NK-92 (cell line): ENCODE results near the gene ELFN1.

ENCODE experiments used
- DNase-seq: peaks from one replicate; lab custom pipeline; 2025; ENCODE audit not compliant: unreplicated experiment; lab: John Stamatoyannopoulos, UW

ELFN1 gene

GRCh38 chr7:1738956-1739355, 68.9 kb downstream of the ELFN1 start:
- no peak for DNase-seq

DNA sequence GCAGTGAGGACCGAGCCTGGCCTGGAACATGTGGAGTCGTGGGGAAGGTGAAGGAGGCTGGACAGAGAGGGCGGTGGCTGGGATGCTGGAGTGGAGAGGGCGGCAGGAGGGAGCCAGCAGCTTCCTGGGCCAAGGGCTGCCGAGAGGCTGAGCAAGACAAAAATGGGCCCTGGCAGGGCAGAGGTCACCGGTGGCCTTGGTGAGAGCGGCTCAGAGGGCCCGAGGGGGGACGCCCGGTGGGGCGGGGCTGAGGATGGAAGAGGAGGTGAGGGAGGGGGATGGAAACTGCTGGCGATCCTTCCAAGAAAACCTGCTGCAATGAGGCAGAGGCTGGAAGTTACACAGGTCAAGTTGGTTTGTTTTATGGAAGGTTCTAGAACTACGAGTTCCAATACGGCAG, 69.5 kb downstream of the ELFN1 start:
- DNase-seq = no peak

- no peak for DNase-seq
Measured at GRCh38 chr7:1740214-1740613, 70.1 kb downstream of the ELFN1 start.

- DNase-seq = no peak
Measured at GRCh38 chr7:1741246-1741645, 71.2 kb downstream of the ELFN1 start.

- no peak for DNase-seq
Measured at GRCh38 chr7:1741751-1742554, 71.9 kb downstream of the ELFN1 start.

DNA sequence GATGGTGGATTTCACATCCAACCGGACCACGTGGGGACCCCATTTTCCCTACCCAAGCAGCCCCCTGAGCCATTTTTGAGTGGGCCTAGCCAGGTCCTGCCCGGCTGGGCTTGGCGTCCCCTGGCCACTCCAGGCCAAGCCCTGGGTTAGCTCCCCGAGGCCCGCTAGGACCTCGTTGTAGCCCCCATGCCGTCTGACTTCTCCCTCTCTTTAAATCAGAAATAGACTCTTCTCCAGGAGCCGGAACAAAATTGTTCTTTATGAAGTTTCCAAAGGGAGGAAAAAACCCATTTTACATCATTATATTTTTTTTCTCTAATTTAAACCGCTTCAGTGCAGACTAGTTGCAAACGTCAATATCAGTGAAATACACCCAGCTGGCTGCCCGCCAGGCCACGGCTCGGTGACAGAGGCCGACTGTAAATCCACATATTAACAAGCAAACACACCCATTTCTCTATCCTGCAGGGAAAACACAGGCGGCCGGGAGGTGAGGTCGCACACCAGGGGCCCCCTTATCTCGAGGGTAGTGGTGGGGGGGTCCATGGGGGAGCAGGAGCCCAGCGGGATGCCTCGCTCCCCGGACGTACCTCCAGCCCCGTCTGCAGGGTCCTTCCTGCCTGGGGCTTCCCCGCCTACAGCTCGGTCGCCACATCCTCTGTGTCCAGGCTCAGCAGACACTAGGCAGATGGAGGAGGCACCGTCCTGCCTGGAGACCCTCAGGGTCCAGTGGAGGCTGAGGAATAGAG, 72.7 kb downstream of the ELFN1 start:
- no peak for DNase-seq

DNA sequence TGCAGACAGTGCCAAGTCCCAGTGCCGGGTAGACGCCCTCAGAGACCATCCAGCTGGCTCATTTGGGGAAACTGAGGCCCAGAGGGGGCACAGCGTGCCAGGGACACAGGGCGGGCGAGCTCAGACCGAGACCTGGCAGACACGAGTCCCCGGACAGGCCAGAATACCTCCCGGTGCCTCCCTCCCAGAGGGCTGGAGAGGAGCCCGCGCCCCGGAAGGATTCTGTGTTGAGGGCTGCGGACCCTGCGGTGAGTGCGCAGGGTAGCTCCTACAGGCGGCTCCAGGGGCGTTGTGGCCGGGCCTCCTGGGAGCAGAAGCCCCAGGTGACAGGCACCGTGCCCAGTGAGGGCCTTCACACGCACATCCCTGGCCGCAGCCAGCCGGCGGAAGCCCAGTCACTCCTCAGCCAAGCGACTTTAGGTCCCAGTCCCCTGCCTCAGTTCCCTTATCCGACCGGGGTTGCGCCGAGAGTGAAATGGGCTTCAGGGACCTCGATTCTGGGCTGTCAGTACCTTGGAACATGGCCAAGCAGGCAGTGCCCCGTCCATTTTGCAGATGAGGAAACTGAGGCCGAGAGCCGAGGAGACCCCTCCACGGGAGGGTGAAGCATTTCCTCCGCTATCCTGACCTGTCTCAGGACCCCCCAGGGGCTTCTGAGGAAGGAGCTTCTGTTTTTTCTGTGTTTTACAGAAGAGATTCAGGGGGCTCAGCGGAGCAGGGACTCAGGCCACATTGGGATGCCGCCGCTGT, 73.6 kb downstream of the ELFN1 start:
- no peak for DNase-seq

GRCh38 chr7:1744296-1745017, 74.4 kb downstream of the ELFN1 start:
- no peak for DNase-seq

DNA sequence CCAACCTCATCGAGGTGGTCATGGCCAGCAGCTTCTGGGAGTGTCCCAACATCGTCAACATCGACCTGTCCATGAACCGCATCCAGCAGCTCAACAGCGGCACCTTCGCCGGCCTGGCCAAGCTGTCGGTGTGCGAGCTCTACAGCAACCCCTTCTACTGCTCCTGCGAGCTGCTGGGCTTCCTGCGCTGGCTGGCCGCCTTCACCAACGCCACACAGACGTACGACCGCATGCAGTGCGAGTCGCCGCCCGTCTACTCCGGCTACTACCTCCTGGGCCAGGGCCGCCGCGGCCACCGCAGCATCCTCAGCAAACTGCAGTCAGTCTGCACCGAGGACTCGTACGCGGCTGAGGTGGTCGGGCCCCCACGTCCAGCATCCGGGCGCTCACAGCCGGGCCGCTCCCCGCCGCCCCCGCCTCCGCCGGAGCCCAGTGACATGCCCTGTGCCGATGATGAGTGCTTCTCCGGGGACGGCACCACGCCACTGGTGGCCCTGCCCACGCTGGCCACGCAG, 75.0 kb downstream of the ELFN1 start:
- DNase-seq = no peak

DNA sequence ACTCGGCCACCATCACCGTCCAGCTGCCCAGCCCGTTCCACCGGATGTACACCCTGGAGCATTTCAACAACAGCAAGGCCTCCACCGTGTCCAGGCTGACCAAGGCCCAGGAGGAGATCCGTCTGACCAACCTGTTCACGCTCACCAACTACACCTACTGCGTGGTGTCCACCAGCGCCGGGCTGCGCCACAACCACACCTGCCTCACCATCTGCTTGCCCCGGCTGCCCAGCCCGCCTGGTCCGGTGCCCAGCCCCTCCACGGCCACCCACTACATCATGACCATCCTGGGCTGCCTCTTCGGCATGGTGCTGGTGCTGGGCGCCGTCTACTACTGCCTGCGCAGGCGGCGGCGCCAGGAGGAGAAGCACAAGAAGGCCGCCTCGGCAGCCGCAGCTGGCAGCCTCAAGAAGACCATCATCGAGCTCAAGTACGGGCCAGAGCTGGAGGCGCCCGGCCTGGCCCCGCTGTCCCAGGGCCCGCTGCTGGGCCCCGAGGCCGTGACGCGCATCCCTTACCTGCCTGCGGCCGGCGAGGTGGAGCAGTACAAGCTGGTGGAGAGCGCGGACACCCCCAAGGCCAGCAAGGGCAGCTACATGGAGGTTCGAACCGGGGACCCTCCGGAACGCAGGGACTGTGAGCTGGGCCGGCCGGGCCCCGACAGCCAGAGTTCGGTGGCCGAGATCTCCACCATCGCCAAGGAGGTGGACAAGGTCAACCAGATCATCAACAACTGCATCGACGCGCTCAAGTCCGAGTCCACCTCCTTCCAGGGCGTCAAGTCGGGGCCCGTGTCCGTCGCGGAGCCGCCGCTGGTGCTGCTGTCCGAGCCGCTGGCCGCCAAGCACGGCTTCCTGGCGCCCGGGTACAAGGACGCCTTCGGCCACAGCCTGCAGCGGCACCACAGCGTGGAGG, 75.8 kb downstream of the ELFN1 start:
- DNase-seq = no peak

- no peak for DNase-seq
Measured at GRCh38 chr7:1746491-1746975, 76.5 kb downstream of the ELFN1 start.

DNA sequence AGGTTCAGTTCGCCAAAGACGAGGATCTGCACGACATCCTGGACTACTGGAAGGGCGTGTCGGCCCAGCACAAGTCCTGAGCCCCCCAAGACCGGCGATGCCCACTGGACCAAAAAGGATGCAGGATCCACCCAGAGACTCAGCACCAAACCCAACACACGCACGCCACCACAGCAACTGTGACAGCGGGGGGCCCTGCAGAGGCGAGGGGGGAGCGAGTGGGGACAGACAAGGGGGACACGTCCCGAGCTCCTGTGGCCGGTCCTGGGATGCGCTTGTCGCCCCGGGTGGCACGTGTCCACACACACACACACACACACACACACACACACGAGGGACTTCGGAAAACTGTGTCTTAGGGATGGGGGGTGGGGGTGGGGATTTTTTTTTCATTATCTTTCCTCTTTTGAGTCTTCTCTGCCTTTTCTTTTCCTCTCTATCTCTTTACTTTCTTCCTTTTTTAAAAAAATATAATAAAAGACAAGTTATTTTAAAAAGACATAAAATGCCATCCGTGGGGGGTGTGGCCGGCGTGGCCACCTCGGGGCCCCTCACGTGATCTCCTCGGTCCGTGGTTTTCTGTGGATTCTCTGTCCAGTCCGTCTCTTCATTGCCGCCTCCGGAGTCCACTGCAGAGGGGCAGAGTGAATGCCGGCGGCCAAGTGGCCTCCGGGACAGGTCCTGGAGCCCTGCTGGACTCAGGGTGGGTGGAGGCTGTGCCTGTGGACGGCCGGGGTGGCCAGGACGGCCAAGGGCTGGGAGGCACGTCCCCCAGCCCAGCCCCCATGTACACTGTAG, 77.1 kb downstream of the ELFN1 start:
- no peak for DNase-seq

GRCh38 chr7:1748076-1748838, 78.2 kb downstream of the ELFN1 start:
- DNase-seq = no peak

GRCh38 chr7:1748839-1749173, 78.7 kb downstream of the ELFN1 start:
- DNase-seq = no peak

- no peak for DNase-seq
Measured at GRCh38 chr7:1749351-1749863, 79.3 kb downstream of the ELFN1 start.

GRCh38 chr7:1749864-1750466, 79.9 kb downstream of the ELFN1 start:
- no peak for DNase-seq

DNA sequence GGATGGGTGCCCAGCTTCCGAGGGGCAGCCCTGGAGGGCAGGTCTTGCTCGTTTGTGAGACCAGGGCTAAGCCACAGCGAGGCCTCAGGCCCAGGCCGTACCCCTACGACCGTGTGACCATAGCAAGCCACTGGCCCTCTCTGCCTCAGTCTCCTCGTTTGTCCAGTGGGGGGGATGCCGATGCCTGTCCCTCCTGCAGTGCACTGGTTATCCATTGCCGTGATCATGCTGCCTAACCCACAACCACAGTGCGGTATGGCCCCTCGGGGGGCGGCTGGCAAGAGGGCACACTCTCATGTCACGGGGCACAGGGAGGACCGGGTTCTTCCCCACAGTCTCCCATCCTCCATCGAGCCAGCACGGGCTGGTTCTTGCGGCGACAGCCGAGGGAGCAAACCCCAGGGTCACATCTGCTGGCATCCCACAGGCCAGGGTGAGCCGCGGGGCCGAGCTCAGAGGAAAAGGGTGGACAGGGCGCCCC, 80.5 kb downstream of the ELFN1 start:
- DNase-seq = no peak
